Transverse colon (tissue), 4 donors: Measurements from ENCODE around the gene NWD2. TPM values are rescaled to one million over a fixed set of nuclear protein-coding genes. Genes with fewer than 3 reads are reported as not detected.

ENCODE experiments used
- DNase-seq: peaks from one replicate; pipeline ENCODE4 v3.0.0-alpha.2; 2019
- H3K27ac ChIP-seq, 4 donors: fragments of 200-600 bp; sonication (generic); 2 replicates each; pipeline ENCODE4 v1.5.1; 2016 to 2018; ENCODE audit warnings: inconsistent platforms in 4 of 4
- H3K27me3 ChIP-seq: fragments of 200-600 bp; sonication (generic); 2 replicates; pipeline ENCODE4 v1.5.1; 2017; ENCODE audit warnings: inconsistent platforms
- H3K36me3 ChIP-seq, 4 donors: fragments of 200-600 bp; sonication (generic); 2 replicates each; pipeline ENCODE4 v1.5.1; 2017 to 2019; ENCODE audit warnings: inconsistent platforms in 4 of 4
- H3K4me1 ChIP-seq, 4 donors: fragments of 200-600 bp; sonication (generic); 2 replicates each; pipeline ENCODE4 v1.5.1; 2017 to 2020; ENCODE audit warnings: inconsistent platforms in 4 of 4
- H3K4me3 ChIP-seq, 4 donors: fragments of 200-600 bp; sonication (generic); 1 replicate in 1 of 4; 2 replicates in 3 of 4; pipeline versions ENCODE4 v1.5.1 to v1.6.1; 2017 to 2019; ENCODE audit warnings: inconsistent platforms in 4 of 4
- H3K9me3 ChIP-seq, 2 donors: fragments of 200-600 bp; sonication (generic); 2 replicates each; pipeline ENCODE4 v1.5.1; 2017 to 2019; ENCODE audit warnings: inconsistent platforms in 2 of 2
- CTCF ChIP-seq, 5 experiments: fragments of 200-600 bp in 3 of 5; fragments of 450-650 bp in 2 of 5; sonication (generic) in 3 of 5; IDR thresholded peaks; 1 replicate in 2 of 5; 2 replicates in 3 of 5; pipeline ENCODE4 v1.5.1; 2016 to 2017; ENCODE audit warnings: antibody characterized with exemption in 5 of 5, inconsistent platforms in 3 of 5, mild to moderate bottlenecking in 2 of 5, moderate library complexity in 1 of 5
- EP300 ChIP-seq: sonication (generic); formaldehyde crosslinking; IDR thresholded peaks from one replicate; pipeline ENCODE4 v1.6.1; 2017; ENCODE audit warnings: antibody characterized with exemption, low read depth
- POLR2A ChIP-seq: fragments of 450-650 bp; IDR thresholded peaks from one replicate; pipeline ENCODE4 v1.6.1; 2016; ENCODE audit warnings: antibody characterized with exemption, mild to moderate bottlenecking, moderate library complexity
- POLR2AphosphoS5 ChIP-seq, 3 donors: sonication (generic); formaldehyde crosslinking; IDR thresholded peaks; one replicate each; pipeline ENCODE4 v1.6.1; 2016; ENCODE audit warnings: antibody characterized with exemption in 3 of 3
- WGBS, 2 donors: methylation state at CpG; one replicate each; pipeline ENCODE4 v1.1.5; 2018; ENCODE audit warnings: low coverage in 1 of 2; 5-methylcytosine and 5-hydroxymethylcytosine counted together
- in situ Hi-C, 4 donors: fragments of 200-750 bp; cut with MboI; loops; one replicate each; pipeline versions ENCODE4 v1.15.0 to v1.15.1; 2017; ENCODE audit warnings: low sequenced_read_pairs in 3 of 4, low pct_ligation_motif_present in 1 of 4, low pct_unique_long_range_greater_than_20kb in 1 of 4
- intact Hi-C: fragments of 100-400 bp; cut with DNase I; formaldehyde crosslinking; loops from one replicate; pipeline ENCODE4 v1.15.1; 2023; ENCODE audit warnings: low total_unique reads
- total RNA-seq, 4 donors: library from RNA; depleted of rRNA; stranded (reverse); fragments of >200 nt; gene quantifications; one replicate each; pipeline ENCODE4 v1.1.0, GENCODE V29; 2016

NWD2 gene
- total RNA-seq, 4 donors from 2014 or later, result 0.48 to 0.55 TPM; not detected in 2

GRCh38 chr4:37422102-37422501 is 177.6 kb downstream of the NWD2 start:
- no peaks in the 10 kb centered on the region for H3K9me3 ChIP-seq
- no peak for TF ChIP-seq CTCF (IDR thresholded peaks at IDR 0.05)
- TF ChIP-seq EP300, result no peak
- H3K36me3 ChIP-seq, result no peaks in the 10 kb centered on the region
- DNase-seq, result peak; percentile 29
- H3K27me3 ChIP-seq, result no peaks in the 10 kb centered on the region
- 35 to 58% methylated on average over 2 of the region's 2 CpGs for WGBS, 2 donors
- intact Hi-C loops (no loop called here), in situ Hi-C loops (no loop called here)
- H3K4me3 ChIP-seq, result no peak overlapping the region
- H3K27ac ChIP-seq, result peak overlapping the region; percentile 26 to 46 (median 41)
- H3K4me1 ChIP-seq, result peaks cover 0 to 12% (median 6%) of the 10 kb centered on the region in 4 donors

- peaks cover 0 to 12% (median 6%) of the 10 kb centered on the region in 4 donors for H3K4me1 ChIP-seq
- WGBS, 2 donors, result 63 to 64% methylated on average over 2 of the region's 2 CpGs
- intact Hi-C loops (no loop called here), in situ Hi-C loops (no loop called here)
- H3K4me3 ChIP-seq, result no peak overlapping the region
- H3K36me3 ChIP-seq, result no peaks in the 10 kb centered on the region
- H3K9me3 ChIP-seq, result no peaks in the 10 kb centered on the region
- H3K27ac ChIP-seq, result peak overlapping the region; percentile 26 to 46 (median 41)
- DNase-seq, result no peak
- no peak for TF ChIP-seq POLR2AphosphoS5 (IDR thresholded peaks at IDR 0.05)
- no peak for TF ChIP-seq POLR2A
- no peaks in the 10 kb centered on the region for H3K27me3 ChIP-seq
These were observed 178.1 kb downstream of the NWD2 start for GRCh38 chr4:37422638-37423037.

- Histone ChIP-seq H3K36me3 (no peaks in the 10 kb centered on the region), H3K27me3 (no peaks in the 10 kb centered on the region), H3K4me1 (peaks cover 0 to 12% (median 6%) of the 10 kb centered on the region in 4 donors), H3K9me3 (no peaks in the 10 kb centered on the region), H3K27ac (no peak overlapping the region), H3K4me3 (no peak overlapping the region)
- intact Hi-C loops, result no loop called here
- in situ Hi-C loops, result no loop called here
- TF ChIP-seq EP300 (no peak), CTCF (IDR thresholded peaks at IDR 0.05) (no peak), POLR2AphosphoS5 (IDR thresholded peaks at IDR 0.05) (no peak), POLR2A (no peak)
- DNase-seq, result no peak
- WGBS, 2 donors, result 88 to 94% methylated on average over 2 to 5 of the region's 5 CpGs
These were observed 178.8 kb downstream of the NWD2 start for GRCh38 chr4:37423310-37423709.

GRCh38 chr4:37424753-37425152 is 180.2 kb downstream of the NWD2 start:
- in situ Hi-C loops, result no loop called here
- peaks cover 0 to 18% (median 9%) of the 10 kb centered on the region in 4 donors for H3K4me1 ChIP-seq
- DNase-seq, result no peak
- H3K27ac ChIP-seq, result no peak overlapping the region
- no peaks in the 10 kb centered on the region for H3K27me3 ChIP-seq
- no peak overlapping the region for H3K4me3 ChIP-seq
- H3K9me3 ChIP-seq, result no peaks in the 10 kb centered on the region
- TF ChIP-seq CTCF (IDR thresholded peaks at IDR 0.05) (no peak), EP300 (no peak), POLR2AphosphoS5 (IDR thresholded peaks at IDR 0.05) (no peak), POLR2A (no peak)
- intact Hi-C loops, result no loop called here
- no peaks in the 10 kb centered on the region for H3K36me3 ChIP-seq

GRCh38 chr4:37425857-37426256 is 181.3 kb downstream of the NWD2 start:
- 84% methylated on average over 2 of the region's 2 CpGs; no CpG with 5 or more reads in 1 of the 2 donors for WGBS, 2 donors
- DNase-seq, result no peak
- intact Hi-C loops, result no loop called here

More at GRCh38 chr4:37425857-37426256, 181.3 kb downstream of the NWD2 start:
- Histone ChIP-seq H3K4me1 (peaks cover 0 to 29% (median 17%) of the 10 kb centered on the region in 4 donors), H3K9me3 (no peaks in the 10 kb centered on the region), H3K27ac (no peak overlapping the region), H3K27me3 (no peaks in the 10 kb centered on the region), H3K36me3 (no peaks in the 10 kb centered on the region), H3K4me3 (no peak overlapping the region)
- TF ChIP-seq POLR2A (no peak), POLR2AphosphoS5 (IDR thresholded peaks at IDR 0.05) (no peak), CTCF (IDR thresholded peaks at IDR 0.05) (no peak), EP300 (no peak)
- in situ Hi-C loops, result no loop called here
